HepG2 (cell line): Measurements from ENCODE around the gene NME1. TPM values are rescaled to one million over a fixed set of nuclear protein-coding genes. Genes with fewer than 3 reads are reported as not detected.

Source experiments
- GLMP ChIP-seq: sonication (generic); formaldehyde crosslinking; IDR thresholded peaks from 2 replicates; pipeline ENCODE4 v1.9.0; 2021; ENCODE audit warnings: missing genetic modification reagents, mild to moderate bottlenecking, borderline replicate concordance
- MIER2 ChIP-seq: IDR thresholded peaks from 2 replicates; pipeline ENCODE4 v1.6.1; 2016; ENCODE audit warnings: missing biosample characterization, missing genetic modification reagents
- MYC ChIP-seq: sonication (generic); formaldehyde crosslinking; IDR thresholded peaks from 2 replicates; pipeline ENCODE4 v1.9.0; 2021; ENCODE audit warnings: missing genetic modification reagents, borderline replicate concordance
- NFAT5 ChIP-seq: sonication (generic); formaldehyde crosslinking; IDR thresholded peaks from 2 replicates; pipeline ENCODE4 v1.4.0; 2020; ENCODE audit warnings: missing genetic modification reagents
- PAF1 ChIP-seq: IDR thresholded peaks from 2 replicates; pipeline ENCODE4 v1.6.1; 2016; ENCODE audit warnings: missing genetic modification reagents, missing compliant biosample characterization
- SMAD3 ChIP-seq: sonication (generic); formaldehyde crosslinking; IDR thresholded peaks from 2 replicates; pipeline ENCODE4 v1.4.0; 2020; ENCODE audit warnings: missing genetic modification reagents
- SP5 ChIP-seq: IDR thresholded peaks from 2 replicates; pipeline ENCODE4 v1.6.1; 2016; ENCODE audit warnings: low read depth, borderline replicate concordance
- TOE1 ChIP-seq: sonication (generic); formaldehyde crosslinking; IDR thresholded peaks from 2 replicates; pipeline ENCODE4 v1.4.0; 2020; ENCODE audit warnings: mild to moderate bottlenecking, missing genetic modification reagents
- UBTF ChIP-seq: sonication (generic); formaldehyde crosslinking; IDR thresholded peaks from 2 replicates; pipeline ENCODE4 v1.4.0; 2020; ENCODE audit warnings: mild to moderate bottlenecking, missing genetic modification reagents
- ZMYM2 ChIP-seq: sonication (generic); formaldehyde crosslinking; IDR thresholded peaks from 2 replicates; pipeline ENCODE4 v1.8.0; 2022; ENCODE audit warnings: mild to moderate bottlenecking, missing genetic modification reagents
- ZNF180 ChIP-seq: sonication (generic); formaldehyde crosslinking; IDR thresholded peaks from 2 replicates; pipeline ENCODE4 v1.4.0; 2020; ENCODE audit warnings: low read depth, missing genetic modification reagents, borderline replicate concordance
- ZNF253 ChIP-seq: sonication (generic); formaldehyde crosslinking; IDR thresholded peaks from 2 replicates; pipeline ENCODE4 v1.8.0; 2022; ENCODE audit warnings: mild to moderate bottlenecking, missing genetic modification reagents, borderline replicate concordance
- ZNF383 ChIP-seq: sonication (generic); formaldehyde crosslinking; IDR thresholded peaks from 2 replicates; pipeline ENCODE4 v1.4.0; 2020; ENCODE audit warnings: missing genetic modification reagents, mild to moderate bottlenecking, borderline replicate concordance
- ZNF552 ChIP-seq: sonication (generic); formaldehyde crosslinking; IDR thresholded peaks from 2 replicates; pipeline ENCODE4 v1.9.0; 2022; ENCODE audit warnings: missing genetic modification reagents, mild to moderate bottlenecking, borderline replicate concordance
- ZNF574 ChIP-seq: sonication (generic); formaldehyde crosslinking; IDR thresholded peaks from 2 replicates; pipeline ENCODE4 v1.4.0; 2020; ENCODE audit warnings: missing genetic modification reagents
- ZNF720 ChIP-seq: sonication (generic); formaldehyde crosslinking; IDR thresholded peaks from 2 replicates; pipeline ENCODE4 v1.4.0; 2020; ENCODE audit warnings: missing genetic modification reagents
- polyA plus RNA-seq, 8 experiments: library from polyadenylated mRNA; depleted of rRNA in 3 of 8; stranded (reverse) in 7 of 8; unstranded in 1 of 8; fragments of >200 nt; fragmentation: Illumina TruSeq in 4 of 8; extraction: Trizol in 4 of 8; gene quantifications; 2 replicates each; pipeline versions ENCODE4 v1.2.1 to v1.2.3, GENCODE V29; 2011 to 2016; ENCODE audit warnings: low read depth in 4 of 8, missing spikeins in 1 of 8, mixed read lengths in 1 of 8; ENCODE audit not compliant: insufficient read depth in 1 of 8
- total RNA-seq, 5 experiments: library from RNA; depleted of rRNA; stranded (reverse); fragments of >200 nt; fragmentation: Illumina TruSeq; extraction: Trizol; gene quantifications; 2 replicates each; pipeline ENCODE4 v1.2.3, GENCODE V29; 2016; ENCODE audit warnings: low read depth in 1 of 5

NME1 gene
- total and polyA plus RNA-seq, 2 of the 13 experiments (the other 11 are each of a cell fraction or from before 2014, with no cell fraction given), result 295 to 516 TPM

GRCh38 chr17:51166987-51167931 lies 13.9 kb downstream of the NME1 start (continued):
- TF ChIP-seq ZNF574 (CRISPR knock-in tag) (no peak), NFAT5 (CRISPR knock-in tag) (no peak), SP5 (CRISPR knock-in tag) (no peak), ZMYM2 (no peak; the same call in 1 of the 2 replicates), SMAD3 (no peak), ZNF720 (CRISPR knock-in tag) (no peak), UBTF (CRISPR knock-in tag) (peak; percentile 54), ZNF552 (CRISPR knock-in tag) (peak; percentile 35; the same call in 1 of the 2 replicates), ZNF383 (CRISPR knock-in tag) (no peak), MYC (CRISPR knock-in tag) (no peak; the same call in 1 of the 2 replicates), PAF1 (CRISPR knock-in tag) (no peak), MIER2 (peak; percentile 8; the same call in 1 of the 2 replicates), GLMP (no peak), TOE1 (CRISPR knock-in tag) (no peak), ZNF253 (CRISPR knock-in tag) (no peak), ZNF180 (CRISPR knock-in tag) (no peak)
